GM18507 (cell line): Measurements from ENCODE around the gene CAMK1D.
"Not testable (repeated sequence)": the region's sequence is repeated elsewhere in the genome, so short reads cannot be mapped to it uniquely, and the experiment has no call there.

Experiments used
- DNase-seq: peaks from one replicate; pipeline ENCODE4 v3.0.0; 2011; ENCODE audit warnings: low read depth; ENCODE audit not compliant: insufficient read length; ENCODE audit errors: extremely low spot score
- FAIRE-seq: peaks from 2 replicates; lab custom pipeline; 2011; peaks lifted over from hg19 to GRCh38; lab: Jason Lieb, UNC

Gene CAMK1D

GRCh38 chr10:12531305-12532220, 182.2 kb downstream of the CAMK1D start:
- FAIRE-seq, result no peak
- DNase-seq, result no peak

GRCh38 chr10:12533151-12533550, 183.8 kb downstream of the CAMK1D start:
- FAIRE-seq (no peak), DNase-seq (no peak)

- FAIRE-seq, result no peak
- no peak for DNase-seq
Observed at GRCh38 chr10:12533723-12534122, 184.4 kb downstream of the CAMK1D start.

GRCh38 chr10:12534824-12535223, 185.5 kb downstream of the CAMK1D start:
- no peak for DNase-seq
- no peak for FAIRE-seq

GRCh38 chr10:12535656-12536055, 186.3 kb downstream of the CAMK1D start:
- FAIRE-seq (no peak), DNase-seq (no peak)

- no peak for DNase-seq
- no peak for FAIRE-seq
Observed at GRCh38 chr10:12538491-12538995, 189.2 kb downstream of the CAMK1D start.

GRCh38 chr10:12539350-12540164, 190.2 kb downstream of the CAMK1D start:
- FAIRE-seq, result no peak

GRCh38 chr10:12540341-12540781, 191.0 kb downstream of the CAMK1D start:
- no peak for DNase-seq
- FAIRE-seq, result peak; percentile 18

More at GRCh38 chr10:12539350-12540164, 190.2 kb downstream of the CAMK1D start:
- DNase-seq, result no peak

GRCh38 chr10:12541446-12542067, 192.2 kb downstream of the CAMK1D start:
- no peak for FAIRE-seq

GRCh38 chr10:12542133-12542670, 192.9 kb downstream of the CAMK1D start:
- FAIRE-seq (no peak), DNase-seq (no peak)

More at GRCh38 chr10:12541446-12542067, 192.2 kb downstream of the CAMK1D start:
- DNase-seq, result no peak

- FAIRE-seq, result no peak
- no peak for DNase-seq
Observed at GRCh38 chr10:12543589-12543988, 194.2 kb downstream of the CAMK1D start.

GRCh38 chr10:12546160-12546802, 196.9 kb downstream of the CAMK1D start:
- not testable (repeated sequence) for FAIRE-seq, DNase-seq

- DNase-seq (no peak), FAIRE-seq (no peak)
Observed at GRCh38 chr10:12547301-12547771, 198.0 kb downstream of the CAMK1D start.

- FAIRE-seq (peak; percentile 60), DNase-seq (no peak)
Observed at GRCh38 chr10:12549297-12549696, 199.9 kb downstream of the CAMK1D start.

GRCh38 chr10:12550994-12551393, 201.6 kb downstream of the CAMK1D start:
- no peak for FAIRE-seq

GRCh38 chr10:12556039-12556438, 206.7 kb downstream of the CAMK1D start:
- DNase-seq (no peak), FAIRE-seq (no peak)

More at GRCh38 chr10:12550994-12551393, 201.6 kb downstream of the CAMK1D start:
- no peak for DNase-seq

GRCh38 chr10:12559578-12560178, 210.3 kb downstream of the CAMK1D start:
- DNase-seq (no peak), FAIRE-seq (no peak)

- FAIRE-seq (no peak), DNase-seq (no peak)
Observed at GRCh38 chr10:12561307-12561706, 212.0 kb downstream of the CAMK1D start.
